Measurements from ENCODE around the gene PSTPIP2.

The PSTPIP2 gene

DNA sequence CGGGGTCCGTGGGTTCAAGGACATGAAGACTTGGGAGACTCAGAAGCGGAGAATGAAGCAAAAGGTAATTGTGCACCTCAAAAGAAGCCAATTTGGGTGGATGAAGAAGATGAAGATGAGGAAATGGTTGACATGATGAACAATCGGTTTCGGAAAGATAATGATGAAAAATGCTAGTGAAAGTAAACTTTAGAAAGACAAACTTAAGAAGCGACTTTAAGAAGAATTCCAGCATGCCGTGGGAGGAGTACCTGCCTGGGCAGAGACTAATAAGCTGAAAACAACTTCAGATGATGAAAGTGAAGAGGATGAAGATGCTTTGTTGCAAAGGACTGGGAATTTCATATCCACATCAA is 43.5 kb downstream of the PSTPIP2 start:
- Histone ChIP-seq H3K27me3 (replicated peaks; ENCODE audit: control insufficient read depth, insufficient read depth, low read length) (no peaks in the 10 kb centered on the region), H3K4me3 (replicated peaks; ENCODE audit: low read depth, low read length) (peak overlapping the region; percentile 58), H3K36me3 (ENCODE audit: control insufficient read depth, insufficient read depth, low read length) (no peaks in the 10 kb centered on the region; the same call in 1 of the 2 replicates)
- no peak for DNase-seq (ENCODE audit: extremely low read depth, insufficient read length)
- no peak for TF ChIP-seq CTCF (IDR thresholded peaks at IDR 0.05; ENCODE audit: insufficient read depth, low read length, poor library complexity, severe bottlenecking)

DNA sequence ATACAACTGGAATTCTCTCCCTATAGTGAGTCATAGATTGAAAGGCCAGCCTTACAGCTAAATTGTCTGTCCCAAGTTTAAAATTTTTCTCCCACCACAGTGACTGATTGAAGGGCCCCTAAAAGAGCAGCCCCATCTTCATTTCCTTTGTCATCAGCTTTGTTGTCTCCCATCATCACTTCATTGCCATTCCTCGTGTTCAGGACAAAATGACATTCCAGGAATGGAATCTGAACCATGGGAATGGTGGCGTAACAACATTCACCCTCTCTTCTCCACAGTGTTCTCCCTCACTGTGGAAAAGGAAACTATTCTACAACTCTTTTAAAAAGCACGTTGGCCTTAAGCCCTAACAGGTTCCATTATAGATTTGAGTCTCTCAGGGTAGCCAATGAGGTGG is 52.1 kb downstream of the PSTPIP2 start:
- DNase-seq (ENCODE audit: extremely low read depth, insufficient read length), result no peak
- H3K36me3 ChIP-seq (ENCODE audit: control insufficient read depth, insufficient read depth, low read length), result no peaks in the 10 kb centered on the region; the same call in 1 of the 2 replicates
- H3K27me3 ChIP-seq (replicated peaks; ENCODE audit: control insufficient read depth, insufficient read depth, low read length), result no peaks in the 10 kb centered on the region
- no peak overlapping the region for H3K4me3 ChIP-seq (replicated peaks; ENCODE audit: low read depth, low read length)
- TF ChIP-seq CTCF (IDR thresholded peaks at IDR 0.05; ENCODE audit: insufficient read depth, low read length, poor library complexity, severe bottlenecking), result no peak

- no peaks in the 10 kb centered on the region for H3K36me3 ChIP-seq (ENCODE audit: control insufficient read depth, insufficient read depth, low read length)
- no peak for TF ChIP-seq CTCF (IDR thresholded peaks at IDR 0.05; ENCODE audit: insufficient read depth, low read length, poor library complexity, severe bottlenecking)
- no peaks in the 10 kb centered on the region for H3K27me3 ChIP-seq (replicated peaks; ENCODE audit: control insufficient read depth, insufficient read depth, low read length)
- no peak overlapping the region for H3K4me3 ChIP-seq (replicated peaks; ENCODE audit: low read depth, low read length)
- DNase-seq (ENCODE audit: extremely low read depth, insufficient read length), result peak; percentile 42
Measured at GRCh38 chr18:46013484-46014189, 58.4 kb downstream of the PSTPIP2 start.

- DNase-seq (ENCODE audit: extremely low read depth, insufficient read length), result no peak
- no peak for TF ChIP-seq CTCF (IDR thresholded peaks at IDR 0.05; ENCODE audit: insufficient read depth, low read length, poor library complexity, severe bottlenecking)
Measured at GRCh38 chr18:46010676-46011075, 61.4 kb downstream of the PSTPIP2 start.

GRCh38 chr18:46010050-46010449 is 62.0 kb downstream of the PSTPIP2 start:
- Histone ChIP-seq H3K27me3 (replicated peaks; ENCODE audit: control insufficient read depth, insufficient read depth, low read length) (no peaks in the 10 kb centered on the region), H3K36me3 (ENCODE audit: control insufficient read depth, insufficient read depth, low read length) (no peaks in the 10 kb centered on the region), H3K4me3 (replicated peaks; ENCODE audit: low read depth, low read length) (no peak overlapping the region)
- no peak for TF ChIP-seq CTCF (IDR thresholded peaks at IDR 0.05; ENCODE audit: insufficient read depth, low read length, poor library complexity, severe bottlenecking)
- no peak for DNase-seq (ENCODE audit: extremely low read depth, insufficient read length)

More at GRCh38 chr18:46010676-46011075, 61.4 kb downstream of the PSTPIP2 start:
- no peak overlapping the region for H3K4me3 ChIP-seq (replicated peaks; ENCODE audit: low read depth, low read length)
- H3K36me3 ChIP-seq (ENCODE audit: control insufficient read depth, insufficient read depth, low read length), result no peaks in the 10 kb centered on the region
- H3K27me3 ChIP-seq (replicated peaks; ENCODE audit: control insufficient read depth, insufficient read depth, low read length), result no peaks in the 10 kb centered on the region

Measured in GM06990 (cell line).